Prostate gland (tissue), 2 donors: ENCODE results near the gene TIGD2. TPM values are rescaled to one million over a fixed set of nuclear protein-coding genes. Genes with fewer than 3 reads are reported as not detected.

Experiments
- DNase-seq: peaks from one replicate; pipeline ENCODE4 v3.0.0-alpha.2; 2019; ENCODE audit warnings: low spot score
- H3K27ac ChIP-seq, 2 donors: fragments of 200-600 bp; sonication (generic); 2 replicates each; pipeline ENCODE4 v1.5.1; 2017 to 2019
- H3K27me3 ChIP-seq: fragments of 200-600 bp; sonication (generic); replicated peaks from 2 replicates; pipeline ENCODE4 v1.5.1; 2019; ENCODE audit not compliant: insufficient read depth
- H3K36me3 ChIP-seq, 2 donors: fragments of 200-600 bp; sonication (generic); 1 replicate in 1 of 2; 2 replicates in 1 of 2; pipeline versions ENCODE4 v1.5.1 to v1.8.1; 2017 to 2019
- H3K4me1 ChIP-seq: fragments of 200-600 bp; sonication (generic); replicated peaks from 2 replicates; pipeline ENCODE4 v1.5.1; 2019
- H3K4me3 ChIP-seq, 2 donors: fragments of 200-600 bp; sonication (generic); 2 replicates each; pipeline ENCODE4 v1.5.1; 2017 to 2019
- H3K9me3 ChIP-seq: fragments of 200-600 bp; sonication (generic); 2 replicates; pipeline ENCODE4 v1.5.1; 2017
- POLR2A ChIP-seq: fragments of 450-650 bp; IDR thresholded peaks from one replicate; pipeline ENCODE4 v1.6.1; 2016; ENCODE audit warnings: antibody characterized with exemption, mild to moderate bottlenecking
- POLR2AphosphoS5 ChIP-seq: sonication (generic); formaldehyde crosslinking; IDR thresholded peaks from one replicate; pipeline ENCODE4 v1.6.1; 2017; ENCODE audit warnings: antibody characterized with exemption
- WGBS: methylation state at CpG from one replicate; pipeline ENCODE4 v1.1.5; 2018; 5-methylcytosine and 5-hydroxymethylcytosine counted together
- intact Hi-C: fragments of 100-400 bp; cut with DNase I; formaldehyde crosslinking; loops from one replicate; pipeline ENCODE4 v1.14.2; 2022
- small RNA-seq, 2 donors: library from RNA; depleted of rRNA; stranded (forward); fragments of <200 nt; gene quantifications; one replicate each; pipeline ENCODE3, GENCODE V24; 2016
- total RNA-seq, 2 donors: library from RNA; depleted of rRNA; stranded (reverse); fragments of >200 nt; gene quantifications; one replicate each; pipeline ENCODE4 v1.1.0, GENCODE V29; 2016
- TF ChIP-seq, protein P1 (sequence below), 4 experiments: fragments of 200-600 bp in 2 of 4; fragments of 450-650 bp in 2 of 4; sonication (generic) in 2 of 4; IDR thresholded peaks; 1 replicate in 3 of 4; 2 replicates in 1 of 4; pipeline ENCODE4 v1.5.1; 2016 to 2019; ENCODE audit warnings: antibody characterized with exemption in 4 of 4, mild to moderate bottlenecking in 2 of 4, moderate library complexity in 2 of 4

The TIGD2 gene
- total RNA-seq, 2 donors from 2014 or later: 8.6 to 8.7 TPM

DNA sequence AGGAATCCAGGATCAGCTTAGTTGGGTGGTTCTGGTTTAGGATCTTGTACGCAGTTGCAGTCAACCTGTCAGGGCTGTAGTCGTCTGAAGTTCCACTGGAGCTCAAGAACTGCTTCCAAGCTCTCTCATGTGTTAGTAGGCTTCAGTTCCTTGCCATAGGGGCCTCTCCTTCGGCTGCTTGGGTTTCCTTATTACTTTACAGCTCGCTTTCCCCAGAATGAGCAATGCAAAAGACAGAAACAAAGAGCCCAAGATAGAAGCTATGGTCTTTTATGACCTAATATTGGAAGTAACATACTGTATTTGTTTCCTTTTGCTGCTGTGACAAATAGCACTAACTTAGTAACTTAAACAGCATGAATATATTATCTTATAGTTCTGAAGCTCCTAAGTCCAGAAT, 51.7 kb downstream of the TIGD2 start:
- Histone ChIP-seq H3K4me3 (no peak overlapping the region), H3K9me3 (no peaks in the 10 kb centered on the region), H3K27me3 (no peaks in the 10 kb centered on the region), H3K27ac (no peak overlapping the region), H3K4me1 (no peaks in the 10 kb centered on the region), H3K36me3 (no peaks in the 10 kb centered on the region)
- TF ChIP-seq POLR2A (no peak), POLR2AphosphoS5 (no peak)
- TF ChIP-seq, protein P1, sequence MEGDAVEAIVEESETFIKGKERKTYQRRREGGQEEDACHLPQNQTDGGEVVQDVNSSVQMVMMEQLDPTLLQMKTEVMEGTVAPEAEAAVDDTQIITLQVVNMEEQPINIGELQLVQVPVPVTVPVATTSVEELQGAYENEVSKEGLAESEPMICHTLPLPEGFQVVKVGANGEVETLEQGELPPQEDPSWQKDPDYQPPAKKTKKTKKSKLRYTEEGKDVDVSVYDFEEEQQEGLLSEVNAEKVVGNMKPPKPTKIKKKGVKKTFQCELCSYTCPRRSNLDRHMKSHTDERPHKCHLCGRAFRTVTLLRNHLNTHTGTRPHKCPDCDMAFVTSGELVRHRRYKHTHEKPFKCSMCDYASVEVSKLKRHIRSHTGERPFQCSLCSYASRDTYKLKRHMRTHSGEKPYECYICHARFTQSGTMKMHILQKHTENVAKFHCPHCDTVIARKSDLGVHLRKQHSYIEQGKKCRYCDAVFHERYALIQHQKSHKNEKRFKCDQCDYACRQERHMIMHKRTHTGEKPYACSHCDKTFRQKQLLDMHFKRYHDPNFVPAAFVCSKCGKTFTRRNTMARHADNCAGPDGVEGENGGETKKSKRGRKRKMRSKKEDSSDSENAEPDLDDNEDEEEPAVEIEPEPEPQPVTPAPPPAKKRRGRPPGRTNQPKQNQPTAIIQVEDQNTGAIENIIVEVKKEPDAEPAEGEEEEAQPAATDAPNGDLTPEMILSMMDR (IDR thresholded peaks at IDR 0.05): no peak
- no peak for DNase-seq
- WGBS: 90% methylated on average over 4 of the region's 4 CpGs
- intact Hi-C loops: no loop called here

DNA sequence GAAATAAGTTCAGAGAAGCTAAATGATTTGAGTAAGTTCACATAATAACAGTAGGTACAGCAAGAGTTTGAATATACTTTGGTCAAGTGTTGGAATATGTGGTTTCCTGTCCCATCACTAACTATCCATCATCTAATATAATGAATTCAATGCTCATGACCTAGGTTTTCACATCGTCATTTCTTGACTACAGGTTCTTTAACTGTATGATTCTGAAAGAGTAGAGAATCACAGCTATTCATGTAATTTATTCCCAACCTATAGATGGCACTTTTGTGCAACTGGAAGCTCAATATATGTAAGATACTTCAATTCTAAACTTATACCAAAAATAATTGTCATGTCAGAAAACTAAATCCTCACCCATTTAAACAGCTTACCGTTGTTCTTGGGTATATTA, 53.1 kb downstream of the TIGD2 start:
- H3K9me3 ChIP-seq: no peaks in the 10 kb centered on the region
- intact Hi-C loops: no loop called here
- H3K27ac ChIP-seq: no peak overlapping the region
- TF ChIP-seq POLR2AphosphoS5: no peak
- no peak for TF ChIP-seq POLR2A
- TF ChIP-seq, protein P1 (IDR thresholded peaks at IDR 0.05): no peak
- H3K27me3 ChIP-seq: no peaks in the 10 kb centered on the region
- H3K4me3 ChIP-seq: no peak overlapping the region
- H3K36me3 ChIP-seq: no peaks in the 10 kb centered on the region
- H3K4me1 ChIP-seq: no peaks in the 10 kb centered on the region
- WGBS: 56% methylated on average over 2 of the region's 2 CpGs
- no peak for DNase-seq

Small RNAs within 50 kb of the gene (small RNA-seq; reads per million reads assigned to genes)
- gene RNU6-907P: 0 reads per million in 2 donors

Other genes with a start within 250 kb of the TIGD2 start
- gene FAM13A, start 54.3 kb upstream of the TIGD2 start, total RNA-seq: 100 to 1,000 TPM in 1 of 2 donors, 10 to 100 TPM in 1; 27.2 to 107 TPM
- 1 to 10 TPM in 1 of 2 donors, under 1 TPM in 1; 0.77 to 2.4 TPM for gene GPRIN3, start 196.3 kb downstream of the TIGD2 start, total RNA-seq